ENCODE results near the gene USP3. TPM values are rescaled to one million over a fixed set of nuclear protein-coding genes. Genes with fewer than 3 reads are reported as not detected.

The USP3 gene
- total RNA-seq, 1 experiment from 2014 or later: 54.2 TPM

DNA sequence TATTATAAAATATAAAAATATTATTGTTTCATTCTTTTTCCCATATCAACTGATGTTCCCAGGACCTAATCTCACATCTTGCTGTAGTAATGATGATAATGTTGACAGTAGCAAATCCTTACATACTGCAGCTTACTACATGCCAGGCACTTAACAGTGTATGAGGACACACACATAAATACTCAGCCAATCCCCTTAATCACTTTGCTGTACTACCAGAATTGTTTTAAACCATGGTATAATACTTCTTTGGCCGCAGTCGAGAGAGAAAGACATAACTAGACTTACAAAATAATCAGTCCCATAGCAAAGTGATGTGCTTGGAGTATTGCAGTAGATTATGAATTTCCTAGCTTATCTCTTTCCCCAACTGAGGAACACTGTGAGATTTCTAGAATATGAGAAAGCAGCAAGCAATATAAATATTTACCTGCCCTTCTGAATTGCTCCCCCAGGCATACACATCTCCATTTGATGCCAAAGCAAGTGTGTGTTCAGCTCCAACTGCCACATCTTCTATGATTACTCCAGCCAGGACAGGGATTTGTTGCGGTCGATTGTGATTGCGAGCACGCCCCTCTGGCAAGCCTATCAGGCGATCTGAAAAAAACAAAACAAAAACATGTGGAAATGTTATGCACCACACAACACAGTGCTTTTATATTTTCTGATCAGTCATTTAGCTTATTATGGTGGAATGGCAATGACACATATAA, 125.8 kb downstream of the USP3 start:
- Mint-ChIP-seq H3K27ac (ENCODE audit: unreplicated experiment) (no peak overlapping the region), H3K9me3 (ENCODE audit: unreplicated experiment) (no peaks in the 10 kb centered on the region), H3K36me3 (ENCODE audit: insufficient read depth, unreplicated experiment) (peaks cover 18% of the 10 kb centered on the region), H3K4me3 (ENCODE audit: unreplicated experiment) (no peak overlapping the region), H3K4me1 (ENCODE audit: low read depth, unreplicated experiment) (no peaks in the 10 kb centered on the region), H3K27me3 (ENCODE audit: insufficient read depth, unreplicated experiment) (no peaks in the 10 kb centered on the region)
- no peak overlapping the region for H3K4me3 ChIP-seq (ENCODE audit: low read depth, low read length)
- TF ChIP-seq, protein P1, sequence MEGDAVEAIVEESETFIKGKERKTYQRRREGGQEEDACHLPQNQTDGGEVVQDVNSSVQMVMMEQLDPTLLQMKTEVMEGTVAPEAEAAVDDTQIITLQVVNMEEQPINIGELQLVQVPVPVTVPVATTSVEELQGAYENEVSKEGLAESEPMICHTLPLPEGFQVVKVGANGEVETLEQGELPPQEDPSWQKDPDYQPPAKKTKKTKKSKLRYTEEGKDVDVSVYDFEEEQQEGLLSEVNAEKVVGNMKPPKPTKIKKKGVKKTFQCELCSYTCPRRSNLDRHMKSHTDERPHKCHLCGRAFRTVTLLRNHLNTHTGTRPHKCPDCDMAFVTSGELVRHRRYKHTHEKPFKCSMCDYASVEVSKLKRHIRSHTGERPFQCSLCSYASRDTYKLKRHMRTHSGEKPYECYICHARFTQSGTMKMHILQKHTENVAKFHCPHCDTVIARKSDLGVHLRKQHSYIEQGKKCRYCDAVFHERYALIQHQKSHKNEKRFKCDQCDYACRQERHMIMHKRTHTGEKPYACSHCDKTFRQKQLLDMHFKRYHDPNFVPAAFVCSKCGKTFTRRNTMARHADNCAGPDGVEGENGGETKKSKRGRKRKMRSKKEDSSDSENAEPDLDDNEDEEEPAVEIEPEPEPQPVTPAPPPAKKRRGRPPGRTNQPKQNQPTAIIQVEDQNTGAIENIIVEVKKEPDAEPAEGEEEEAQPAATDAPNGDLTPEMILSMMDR (IDR thresholded peaks at IDR 0.05; ENCODE audit: insufficient read depth in 1 of 2, low read depth in 1 of 2, low read length in 1 of 2, severe bottlenecking in 1 of 2, unreplicated experiment in 1 of 2): no peak
- POLR2A ChIA-PET: no interaction called here
- CTCF ChIA-PET: no interaction called here
- no peak for DNase-seq
- no peaks in the 10 kb centered on the region for H3K9me3 ChIP-seq
- intact Hi-C loops (cut with micrococcal nuclease; ENCODE audit: unreplicated experiment): no loop called here
- no peaks in the 10 kb centered on the region; the same call in 1 of the 2 replicates for H3K36me3 ChIP-seq (ENCODE audit: control insufficient read depth, insufficient read depth, low read length)
- BruUV-seq (replicated peaks): no TSS peak
- no peaks in the 10 kb centered on the region for H3K4me1 ChIP-seq
- H3K27me3 ChIP-seq (replicated peaks; ENCODE audit: control insufficient read depth, insufficient read depth, low read length): no peaks in the 10 kb centered on the region

DNA sequence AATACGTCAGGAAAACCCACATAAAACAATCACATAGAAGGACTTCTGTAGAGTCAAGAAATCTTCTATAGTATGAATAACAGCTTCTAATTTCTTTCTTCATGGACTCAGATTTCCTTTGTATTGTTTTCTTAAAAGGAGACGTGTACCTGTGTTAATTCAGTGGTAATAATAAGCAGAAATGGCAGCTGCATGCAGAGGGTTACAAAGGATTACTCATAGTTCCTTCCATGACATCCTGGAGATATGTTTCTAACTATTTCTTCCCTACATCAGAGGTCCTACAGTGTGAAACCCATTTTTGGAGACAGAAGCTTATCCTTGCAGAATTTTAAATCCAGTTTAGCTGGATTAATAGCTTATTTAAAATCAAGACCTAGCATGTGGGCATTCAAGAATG, 128.9 kb downstream of the USP3 start:
- H3K27ac Mint-ChIP-seq (ENCODE audit: unreplicated experiment): no peak overlapping the region
- TF ChIP-seq, protein P1 (IDR thresholded peaks at IDR 0.05; ENCODE audit: insufficient read depth in 1 of 2, low read depth in 1 of 2, low read length in 1 of 2, severe bottlenecking in 1 of 2, unreplicated experiment in 1 of 2): no peak
- H3K4me1 ChIP-seq: no peaks in the 10 kb centered on the region
- POLR2A ChIA-PET: no interaction called here
- no peaks in the 10 kb centered on the region; the same call in 1 of the 2 replicates for H3K36me3 ChIP-seq (ENCODE audit: control insufficient read depth, insufficient read depth, low read length)
- DNase-seq: no peak
- no peak overlapping the region for H3K4me3 Mint-ChIP-seq (ENCODE audit: unreplicated experiment)
- CTCF ChIA-PET: no interaction called here
- H3K27me3 ChIP-seq (replicated peaks; ENCODE audit: control insufficient read depth, insufficient read depth, low read length): no peaks in the 10 kb centered on the region
- H3K4me3 ChIP-seq (ENCODE audit: low read depth, low read length): no peak overlapping the region
- no TSS peak for BruUV-seq (replicated peaks)
- H3K4me1 Mint-ChIP-seq (ENCODE audit: low read depth, unreplicated experiment): no peaks in the 10 kb centered on the region
- no peaks in the 10 kb centered on the region for H3K9me3 ChIP-seq
- H3K9me3 Mint-ChIP-seq (ENCODE audit: unreplicated experiment): no peaks in the 10 kb centered on the region
- intact Hi-C loops (cut with micrococcal nuclease; ENCODE audit: unreplicated experiment): no loop called here
- peaks cover 24% of the 10 kb centered on the region for H3K36me3 Mint-ChIP-seq (ENCODE audit: insufficient read depth, unreplicated experiment)
- H3K27me3 Mint-ChIP-seq (ENCODE audit: insufficient read depth, unreplicated experiment): no peaks in the 10 kb centered on the region

- no peaks in the 10 kb centered on the region for H3K27me3 Mint-ChIP-seq (ENCODE audit: insufficient read depth, unreplicated experiment)
- ChIA-PET POLR2A (no interaction called here), CTCF (no interaction called here)
- DNase-seq: no peak
- no peak overlapping the region for H3K4me3 Mint-ChIP-seq (ENCODE audit: unreplicated experiment)
- TF ChIP-seq, protein P1 (IDR thresholded peaks at IDR 0.05; ENCODE audit: insufficient read depth in 1 of 2, low read depth in 1 of 2, low read length in 1 of 2, severe bottlenecking in 1 of 2, unreplicated experiment in 1 of 2): no peak
- H3K36me3 Mint-ChIP-seq (ENCODE audit: insufficient read depth, unreplicated experiment): peaks cover 24% of the 10 kb centered on the region
- no peaks in the 10 kb centered on the region; the same call in 1 of the 2 replicates for H3K36me3 ChIP-seq (ENCODE audit: control insufficient read depth, insufficient read depth, low read length)
- no peaks in the 10 kb centered on the region for H3K4me1 ChIP-seq
- no TSS peak for BruUV-seq (replicated peaks)
- no peak overlapping the region for H3K4me3 ChIP-seq (ENCODE audit: low read depth, low read length)
- H3K27ac Mint-ChIP-seq (ENCODE audit: unreplicated experiment): no peak overlapping the region
- H3K4me1 Mint-ChIP-seq (ENCODE audit: low read depth, unreplicated experiment): no peaks in the 10 kb centered on the region
- no peaks in the 10 kb centered on the region for H3K9me3 Mint-ChIP-seq (ENCODE audit: unreplicated experiment)
- intact Hi-C loops (cut with micrococcal nuclease; ENCODE audit: unreplicated experiment): no loop called here
- no peaks in the 10 kb centered on the region for H3K9me3 ChIP-seq
- H3K27me3 ChIP-seq (replicated peaks; ENCODE audit: control insufficient read depth, insufficient read depth, low read length): no peaks in the 10 kb centered on the region
These were observed 129.8 kb downstream of the USP3 start for GRCh38 chr15:63634154-63634553.

Measured in Caco-2 (cell line).